AG10803 (cell line): ENCODE measurements around the gene TRIM2.
A peak's percentile ranks its signal among the peaks of the same experiment; 100 is the strongest.

Experiments used
- DNase-seq: peaks from one replicate; pipeline ENCODE4 v3.0.0; 2010; ENCODE audit warnings: low read depth
- H3K4me3 ChIP-seq: 2 replicates; pipeline ENCODE4 v1.5.1; 2011; ENCODE audit warnings: mild to moderate bottlenecking, low read length, control low read depth
- CTCF ChIP-seq: conservative IDR thresholded peaks from 2 replicates; pipeline ENCODE4 v1.5.1; 2011; ENCODE audit warnings: mild to moderate bottlenecking, low read length, control low read depth, inconsistent platforms

TRIM2 gene

GRCh38 chr4:153222707-153223426 is 18.6 kb downstream of the TRIM2 start:
- H3K4me3 ChIP-seq: peak overlapping the region; percentile 75
- TF ChIP-seq CTCF: no peak; the same call in 1 of the 2 replicates
- DNase-seq: peak; percentile 49

DNA sequence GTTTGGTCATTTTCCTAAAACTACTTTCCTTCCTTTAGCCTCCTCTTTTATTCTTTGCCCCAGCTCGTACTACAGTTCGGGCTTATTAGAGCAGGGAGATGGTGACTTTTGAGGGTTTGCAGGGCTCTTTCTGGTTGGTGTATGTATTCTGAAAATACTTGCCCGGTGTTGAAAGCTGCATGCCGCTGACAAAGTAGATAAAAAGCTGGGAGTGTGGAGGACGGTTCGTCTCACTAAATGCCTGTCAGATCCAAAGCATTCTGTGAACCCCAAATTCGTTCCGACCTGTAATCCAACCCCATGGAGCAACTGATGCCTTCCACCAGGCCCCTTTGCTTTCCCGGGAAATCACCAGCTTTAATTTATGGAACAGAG is 19.2 kb downstream of the TRIM2 start:
- no peak for TF ChIP-seq CTCF
- H3K4me3 ChIP-seq: peak overlapping the region; percentile 75
- DNase-seq: no peak

GRCh38 chr4:153223930-153224329 is 19.7 kb downstream of the TRIM2 start:
- H3K4me3 ChIP-seq: peak overlapping the region; percentile 75
- DNase-seq: no peak
- TF ChIP-seq CTCF: no peak

DNA sequence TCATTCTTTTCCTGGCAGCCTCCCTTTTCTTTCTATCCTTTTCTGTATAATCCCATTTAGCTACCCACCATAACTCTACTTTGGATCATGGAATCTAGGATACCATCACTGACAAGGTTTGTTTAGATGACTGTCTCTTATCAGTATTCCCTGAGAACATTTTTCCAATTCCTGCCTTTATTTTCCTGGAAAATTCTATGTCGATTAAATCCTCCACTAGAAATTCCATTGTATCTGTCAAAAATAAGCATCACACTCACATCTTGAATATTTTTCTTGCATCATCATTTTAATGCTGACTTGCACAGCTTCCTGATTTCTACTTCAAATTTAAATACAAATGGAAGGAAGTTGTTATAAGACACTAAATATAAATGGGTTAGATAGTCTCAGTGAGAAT is 20.2 kb downstream of the TRIM2 start:
- no peak for TF ChIP-seq CTCF
- DNase-seq: no peak
- peak overlapping the region; percentile 75 for H3K4me3 ChIP-seq

DNA sequence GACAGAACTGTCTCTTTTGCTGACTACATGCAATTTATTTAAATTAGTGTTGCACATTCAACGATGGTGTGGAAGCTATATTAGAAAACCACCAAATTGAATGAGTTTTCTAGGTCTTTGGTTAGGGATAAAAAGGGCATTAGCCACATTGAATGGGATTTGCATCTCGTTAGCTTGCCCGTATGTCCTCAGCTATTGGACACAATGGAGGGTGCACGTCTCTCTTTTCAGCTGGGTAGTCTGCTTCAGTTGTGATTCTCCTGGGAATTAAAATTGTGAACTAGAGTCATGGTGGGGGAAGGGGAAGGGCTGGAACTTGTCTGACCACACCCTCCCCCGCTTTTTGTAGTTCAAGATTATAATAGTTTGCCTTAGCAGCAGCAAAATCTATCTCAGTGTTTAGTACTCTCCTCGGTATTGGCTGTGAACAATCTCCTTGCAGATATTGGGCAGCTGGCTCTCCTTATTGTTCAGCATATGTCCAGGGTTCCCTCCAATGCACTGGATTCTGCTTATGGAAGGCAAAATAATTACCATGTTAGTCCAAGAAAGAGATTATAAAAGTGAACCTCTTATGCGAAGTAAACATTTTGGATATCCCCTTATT is 23.3 kb downstream of the TRIM2 start:
- TF ChIP-seq CTCF: no peak
- no peak for DNase-seq
- no peak overlapping the region for H3K4me3 ChIP-seq

DNA sequence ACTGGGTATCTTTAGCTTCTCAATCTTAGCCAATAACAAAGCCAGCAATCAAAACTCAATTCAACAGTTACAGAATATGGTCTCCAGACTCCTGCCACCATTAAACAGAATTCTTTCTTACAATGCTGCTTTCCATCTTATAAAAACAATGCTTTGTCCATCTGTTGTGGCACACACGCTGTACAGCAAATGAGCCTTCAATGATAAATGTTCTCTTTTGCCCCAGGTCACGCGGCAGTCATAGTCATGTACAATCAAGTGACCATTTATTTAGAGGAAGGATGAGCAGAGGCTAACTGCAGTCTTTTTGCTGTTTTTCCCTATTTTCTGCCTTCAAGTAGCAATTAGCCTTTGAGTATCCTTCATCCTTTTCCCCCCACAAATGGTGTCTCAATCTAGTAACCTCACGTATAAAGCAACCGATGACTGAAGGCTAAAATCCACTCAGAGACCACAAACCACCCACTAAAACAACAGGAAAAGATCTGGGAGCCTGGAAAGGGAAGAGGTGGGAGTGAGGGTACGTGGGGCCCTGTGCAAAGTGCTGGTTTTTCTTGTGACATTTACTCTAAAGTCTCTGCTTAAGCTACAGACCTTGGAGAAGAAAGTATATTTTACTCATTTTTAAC is 24.4 kb downstream of the TRIM2 start:
- no peak overlapping the region for H3K4me3 ChIP-seq
- no peak for TF ChIP-seq CTCF
- DNase-seq: no peak

GRCh38 chr4:153229545-153229944 is 25.3 kb downstream of the TRIM2 start:
- no peak overlapping the region for H3K4me3 ChIP-seq
- no peak for DNase-seq
- TF ChIP-seq CTCF: no peak
